Stimulated activated CD4-positive, alpha-beta T cell treated with anti-CD3 and anti-CD28 coated beads, Interleukin-1b, Interleukin-23, amount 100 ng/mL, for 4 hours (primary cell): Measurements from ENCODE around the gene FGFR4.

Experiments
- DNase-seq, 2 donors: peaks; one replicate each; pipeline ENCODE4 v3.0.0-alpha.2; 2020; ENCODE audit warnings: low read depth in 2 of 2

Gene FGFR4

DNA sequence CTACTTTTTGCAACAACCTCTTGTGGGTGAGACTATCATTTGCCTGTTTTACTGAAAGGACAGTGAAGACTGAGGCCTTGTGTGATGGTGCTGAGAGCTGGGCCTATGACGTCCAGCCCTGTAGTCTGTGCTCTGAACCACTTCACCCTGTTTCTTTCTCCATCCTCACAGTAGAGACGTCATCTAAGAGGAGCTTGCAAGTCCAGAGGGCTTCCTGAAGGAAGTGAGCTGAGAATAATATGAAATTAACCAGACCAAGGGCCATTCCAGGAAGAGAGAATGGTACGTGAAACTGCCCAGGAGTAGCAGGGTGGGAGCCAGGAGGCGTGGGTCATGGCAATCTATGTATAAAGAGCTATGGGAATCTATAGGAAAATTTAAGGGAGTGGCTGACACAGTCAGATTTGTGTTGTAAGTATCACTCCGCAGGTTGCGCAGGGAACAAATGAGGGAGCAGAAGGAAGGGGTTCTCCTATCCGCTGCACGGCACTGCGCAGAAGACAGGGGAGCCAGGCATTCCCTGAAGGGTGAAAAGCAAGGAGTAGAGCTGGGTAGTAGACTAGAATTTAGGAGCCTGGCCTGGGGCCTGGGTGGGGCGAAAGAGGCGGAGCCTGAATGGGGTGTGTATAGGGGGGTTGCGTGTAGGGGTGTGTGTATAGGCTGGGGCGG is 596 bp upstream of the FGFR4 start:
- DNase-seq: no peak

DNA sequence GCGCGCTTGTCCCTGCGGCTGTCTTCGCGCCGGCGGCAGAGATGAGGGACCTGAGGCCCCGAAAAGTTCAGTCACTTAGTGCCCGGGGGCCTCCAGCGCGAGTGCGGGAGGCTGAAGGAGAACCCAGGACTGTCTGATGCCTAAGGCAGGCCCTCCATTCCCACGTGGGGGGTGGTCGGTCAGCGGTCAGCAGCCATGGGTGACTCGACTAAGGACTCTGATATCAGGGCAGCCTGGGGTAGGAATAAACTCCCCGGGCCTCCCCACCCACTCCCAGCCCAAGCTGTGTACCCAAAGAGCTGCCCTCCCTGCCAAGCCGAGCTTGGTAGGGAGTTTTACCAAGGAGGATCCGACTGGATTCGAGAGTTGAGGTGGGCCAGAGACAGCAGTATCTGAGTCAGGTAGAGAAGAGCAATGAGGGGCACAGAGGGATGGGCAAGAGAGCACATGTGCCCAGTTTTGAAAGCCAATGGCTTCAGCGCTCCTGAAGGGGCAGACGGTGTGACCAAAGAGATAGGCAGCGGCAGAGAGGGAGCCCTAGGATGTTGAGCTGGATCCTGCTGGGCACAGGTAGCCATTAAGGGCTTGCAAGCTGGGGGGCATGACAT is 787 bp downstream of the FGFR4 start:
- DNase-seq: no peak

DNA sequence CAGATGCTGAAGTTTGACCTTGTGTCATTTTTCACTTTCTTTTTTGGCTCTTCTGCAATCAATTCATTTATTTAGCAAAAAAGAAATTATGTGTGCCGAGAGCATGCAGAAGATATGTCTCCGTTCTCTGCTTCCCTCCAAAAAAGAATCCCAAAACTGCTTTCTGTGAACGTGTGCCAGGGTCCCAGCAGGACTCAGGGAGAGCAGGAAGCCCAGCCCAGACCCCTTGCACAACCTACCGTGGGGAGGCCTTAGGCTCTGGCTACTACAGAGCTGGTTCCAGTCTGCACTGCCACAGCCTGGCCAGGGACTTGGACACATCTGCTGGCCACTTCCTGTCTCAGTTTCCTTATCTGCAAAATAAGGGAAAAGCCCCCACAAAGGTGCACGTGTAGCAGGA is 2.4 kb downstream of the FGFR4 start:
- no peak for DNase-seq

DNA sequence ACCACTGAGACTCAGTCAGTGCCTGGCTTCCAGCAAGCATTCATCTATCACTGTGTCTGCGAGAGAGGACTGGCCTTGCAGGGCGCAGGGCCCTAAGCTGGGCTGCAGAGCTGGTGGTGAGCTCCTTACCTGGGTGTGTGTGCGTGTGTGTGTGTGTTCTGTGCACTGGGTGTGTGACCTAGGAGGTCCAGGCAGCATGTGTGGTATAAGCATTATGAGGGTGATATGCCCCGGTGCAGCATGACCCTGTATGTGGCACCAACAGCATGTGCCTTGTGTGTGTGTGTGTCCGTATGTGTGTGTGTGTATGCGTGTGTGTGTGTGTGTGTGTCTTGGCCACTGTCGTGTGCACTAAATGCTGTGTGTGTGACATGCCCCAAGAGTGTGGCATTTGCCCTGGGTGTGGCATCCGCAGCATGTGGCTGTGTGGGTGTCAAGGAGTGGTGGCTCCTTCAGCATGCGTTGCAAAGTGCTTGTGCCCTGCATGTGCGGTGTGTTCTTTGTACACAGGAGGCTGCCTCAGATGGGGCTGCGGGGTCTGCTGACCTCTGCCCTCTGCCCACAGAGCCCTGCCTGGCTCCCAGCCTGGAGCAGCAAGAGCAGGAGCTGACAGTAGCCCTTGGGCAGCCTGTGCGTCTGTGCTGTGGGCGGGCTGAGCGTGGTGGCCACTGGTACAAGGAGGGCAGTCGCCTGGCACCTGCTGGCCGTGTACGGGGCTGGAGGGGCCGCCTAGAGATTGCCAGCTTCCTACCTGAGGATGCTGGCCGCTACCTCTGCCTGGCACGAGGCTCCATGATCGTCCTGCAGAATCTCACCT is 3.3 kb downstream of the FGFR4 start:
- no peak for DNase-seq

DNA sequence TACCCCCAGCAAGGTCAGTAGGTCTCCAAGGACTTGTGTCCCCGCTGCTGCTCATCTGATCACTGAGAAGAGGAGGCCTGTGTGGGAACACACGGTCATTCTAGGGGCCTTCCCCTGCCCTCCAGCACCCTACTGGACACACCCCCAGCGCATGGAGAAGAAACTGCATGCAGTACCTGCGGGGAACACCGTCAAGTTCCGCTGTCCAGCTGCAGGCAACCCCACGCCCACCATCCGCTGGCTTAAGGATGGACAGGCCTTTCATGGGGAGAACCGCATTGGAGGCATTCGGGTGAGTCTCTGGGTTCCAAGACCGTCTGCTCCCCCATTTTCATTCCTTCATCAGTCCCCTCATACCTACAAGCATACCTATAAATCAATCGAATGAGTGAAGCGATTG is 4.1 kb downstream of the FGFR4 start:
- DNase-seq: no peak

DNA sequence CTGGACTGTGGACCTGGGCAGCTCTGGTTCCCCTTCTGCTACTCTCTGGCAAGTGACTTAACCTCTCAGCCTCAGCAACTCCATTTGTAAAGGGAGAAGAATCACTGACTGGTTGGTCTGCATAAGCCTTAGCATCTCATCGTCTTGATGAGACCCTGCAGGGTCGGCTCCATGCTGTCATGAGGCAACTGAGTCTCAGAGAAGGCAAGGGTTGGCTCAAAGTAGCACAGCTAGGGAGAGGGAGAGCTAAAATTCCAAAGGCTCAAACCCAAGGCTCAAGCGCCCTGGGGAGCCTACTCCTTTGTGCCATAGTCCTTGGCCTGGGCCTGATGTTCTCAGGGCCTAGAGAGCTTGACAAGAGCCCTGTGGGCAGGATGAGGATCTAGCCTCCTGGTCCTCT is 4.5 kb downstream of the FGFR4 start:
- no peak for DNase-seq

DNA sequence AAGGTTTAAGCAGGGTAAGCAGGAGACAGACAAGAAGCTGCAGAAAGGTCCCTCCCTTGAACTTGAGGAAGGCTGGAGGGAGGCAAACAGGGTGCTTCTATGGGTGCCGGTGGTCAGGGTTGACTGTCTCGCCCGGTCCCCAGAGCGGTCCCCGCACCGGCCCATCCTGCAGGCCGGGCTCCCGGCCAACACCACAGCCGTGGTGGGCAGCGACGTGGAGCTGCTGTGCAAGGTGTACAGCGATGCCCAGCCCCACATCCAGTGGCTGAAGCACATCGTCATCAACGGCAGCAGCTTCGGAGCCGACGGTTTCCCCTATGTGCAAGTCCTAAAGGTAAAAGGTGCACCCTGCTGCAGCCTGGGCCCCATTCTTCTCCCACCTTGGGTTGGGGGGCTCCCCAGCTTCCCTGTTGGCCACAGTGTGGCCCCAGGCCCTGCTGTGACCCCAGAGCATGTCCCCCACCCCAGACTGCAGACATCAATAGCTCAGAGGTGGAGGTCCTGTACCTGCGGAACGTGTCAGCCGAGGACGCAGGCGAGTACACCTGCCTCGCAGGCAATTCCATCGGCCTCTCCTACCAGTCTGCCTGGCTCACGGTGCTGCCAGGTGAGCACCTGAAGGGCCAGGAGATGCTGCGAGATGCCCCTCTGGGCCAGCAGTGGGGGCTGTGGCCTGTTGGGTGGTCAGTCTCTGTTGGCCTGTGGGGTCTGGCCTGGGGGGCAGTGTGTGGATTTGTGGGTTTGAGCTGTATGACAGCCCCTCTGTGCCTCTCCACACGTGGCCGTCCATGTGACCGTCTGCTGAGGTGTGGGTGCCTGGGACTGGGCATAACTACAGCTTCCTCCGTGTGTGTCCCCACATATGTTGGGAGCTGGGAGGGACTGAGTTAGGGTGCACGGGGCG is 5.7 kb downstream of the FGFR4 start:
- no peak for DNase-seq

DNA sequence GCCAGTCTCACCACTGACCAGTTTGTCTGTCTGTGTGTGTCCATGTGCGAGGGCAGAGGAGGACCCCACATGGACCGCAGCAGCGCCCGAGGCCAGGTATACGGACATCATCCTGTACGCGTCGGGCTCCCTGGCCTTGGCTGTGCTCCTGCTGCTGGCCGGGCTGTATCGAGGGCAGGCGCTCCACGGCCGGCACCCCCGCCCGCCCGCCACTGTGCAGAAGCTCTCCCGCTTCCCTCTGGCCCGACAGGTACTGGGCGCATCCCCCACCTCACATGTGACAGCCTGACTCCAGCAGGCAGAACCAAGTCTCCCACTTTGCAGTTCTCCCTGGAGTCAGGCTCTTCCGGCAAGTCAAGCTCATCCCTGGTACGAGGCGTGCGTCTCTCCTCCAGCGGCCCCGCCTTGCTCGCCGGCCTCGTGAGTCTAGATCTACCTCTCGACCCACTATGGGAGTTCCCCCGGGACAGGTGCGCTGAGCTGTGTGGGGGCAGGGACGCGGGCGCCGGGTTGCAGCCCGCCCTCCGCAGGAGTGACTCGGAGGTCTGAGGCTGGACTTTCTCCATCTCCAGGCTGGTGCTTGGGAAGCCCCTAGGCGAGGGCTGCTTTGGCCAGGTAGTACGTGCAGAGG is 6.5 kb downstream of the FGFR4 start:
- DNase-seq: no peak

DNA sequence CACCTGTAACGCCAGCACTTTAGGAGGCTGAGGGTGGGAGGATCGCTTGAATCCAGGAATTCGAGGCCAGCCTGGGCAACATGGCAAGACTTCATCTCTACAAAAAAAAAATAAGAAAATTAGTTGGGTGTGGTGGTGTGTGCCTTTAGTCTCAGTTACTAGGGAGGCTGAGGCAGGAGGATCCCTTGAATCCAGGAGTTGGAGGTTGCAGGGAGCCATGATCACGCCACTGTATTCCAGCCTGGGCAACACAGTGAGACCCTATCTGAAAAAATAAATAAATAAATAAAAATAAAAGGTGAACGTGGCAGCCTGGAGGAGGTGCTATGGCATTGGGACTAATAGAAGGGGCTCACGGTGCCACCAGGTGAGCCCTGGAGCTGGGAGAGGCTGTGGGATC is 7.1 kb downstream of the FGFR4 start:
- DNase-seq: no peak

DNA sequence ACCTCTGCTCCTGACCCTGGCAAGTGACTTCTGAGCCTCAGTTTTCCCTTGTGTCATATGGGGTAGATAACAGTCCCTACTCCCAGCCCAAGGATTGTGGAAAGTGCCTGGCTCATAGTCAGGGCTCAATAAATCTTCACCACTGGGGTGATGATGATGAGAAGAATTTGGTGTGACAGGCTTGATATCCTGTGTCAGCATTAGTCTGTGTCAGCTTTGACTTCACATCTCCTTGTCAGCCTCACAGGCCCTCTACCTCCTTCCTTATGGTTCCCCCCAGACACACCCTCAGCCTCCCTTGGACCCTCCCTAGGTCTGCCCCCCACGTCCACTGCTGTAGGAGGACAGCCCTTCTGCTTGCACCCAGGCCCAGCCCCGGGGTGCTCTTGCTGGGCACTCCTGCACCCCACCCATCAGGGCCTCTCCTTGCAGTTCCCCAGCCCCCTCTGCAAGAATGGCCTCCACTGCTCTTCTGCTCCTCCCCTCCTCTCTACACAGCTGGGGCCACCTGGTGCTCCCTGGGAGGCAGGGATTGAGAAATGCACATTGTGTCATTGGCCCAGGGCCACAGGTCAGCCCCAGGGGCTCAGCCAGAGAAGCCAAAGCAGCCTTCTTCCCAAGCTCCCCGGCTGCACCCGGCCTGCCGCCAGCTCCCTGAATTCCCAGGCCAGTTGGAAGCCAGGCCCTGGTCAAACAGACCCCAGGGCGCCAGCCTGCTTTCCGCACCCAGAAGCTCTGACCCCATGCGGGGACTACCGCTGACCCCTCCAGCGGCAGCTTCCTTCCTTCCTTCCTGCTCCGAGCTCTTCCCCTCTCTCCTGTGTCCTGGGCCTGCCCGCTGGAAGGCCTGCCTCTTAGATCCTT is 7.7 kb downstream of the FGFR4 start:
- DNase-seq: no peak

DNA sequence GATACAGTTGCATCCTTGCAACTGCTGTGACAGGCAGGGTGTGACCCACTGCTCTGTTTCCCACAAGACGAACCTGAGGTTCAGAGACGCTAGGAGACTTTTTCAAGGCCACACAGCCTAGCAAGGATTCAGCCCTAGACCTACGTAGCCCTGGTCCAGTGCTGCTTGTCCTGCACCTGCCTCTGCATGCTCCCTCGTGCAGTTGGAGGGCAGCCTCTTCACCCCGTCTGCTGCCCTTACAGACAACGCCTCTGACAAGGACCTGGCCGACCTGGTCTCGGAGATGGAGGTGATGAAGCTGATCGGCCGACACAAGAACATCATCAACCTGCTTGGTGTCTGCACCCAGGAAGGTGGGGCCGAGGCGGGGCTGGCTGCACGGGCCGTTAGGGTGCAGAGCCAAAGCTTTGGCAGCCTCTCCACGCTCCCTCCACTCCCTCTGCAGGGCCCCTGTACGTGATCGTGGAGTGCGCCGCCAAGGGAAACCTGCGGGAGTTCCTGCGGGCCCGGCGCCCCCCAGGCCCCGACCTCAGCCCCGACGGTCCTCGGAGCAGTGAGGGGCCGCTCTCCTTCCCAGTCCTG is 8.5 kb downstream of the FGFR4 start:
- no peak for DNase-seq

DNA sequence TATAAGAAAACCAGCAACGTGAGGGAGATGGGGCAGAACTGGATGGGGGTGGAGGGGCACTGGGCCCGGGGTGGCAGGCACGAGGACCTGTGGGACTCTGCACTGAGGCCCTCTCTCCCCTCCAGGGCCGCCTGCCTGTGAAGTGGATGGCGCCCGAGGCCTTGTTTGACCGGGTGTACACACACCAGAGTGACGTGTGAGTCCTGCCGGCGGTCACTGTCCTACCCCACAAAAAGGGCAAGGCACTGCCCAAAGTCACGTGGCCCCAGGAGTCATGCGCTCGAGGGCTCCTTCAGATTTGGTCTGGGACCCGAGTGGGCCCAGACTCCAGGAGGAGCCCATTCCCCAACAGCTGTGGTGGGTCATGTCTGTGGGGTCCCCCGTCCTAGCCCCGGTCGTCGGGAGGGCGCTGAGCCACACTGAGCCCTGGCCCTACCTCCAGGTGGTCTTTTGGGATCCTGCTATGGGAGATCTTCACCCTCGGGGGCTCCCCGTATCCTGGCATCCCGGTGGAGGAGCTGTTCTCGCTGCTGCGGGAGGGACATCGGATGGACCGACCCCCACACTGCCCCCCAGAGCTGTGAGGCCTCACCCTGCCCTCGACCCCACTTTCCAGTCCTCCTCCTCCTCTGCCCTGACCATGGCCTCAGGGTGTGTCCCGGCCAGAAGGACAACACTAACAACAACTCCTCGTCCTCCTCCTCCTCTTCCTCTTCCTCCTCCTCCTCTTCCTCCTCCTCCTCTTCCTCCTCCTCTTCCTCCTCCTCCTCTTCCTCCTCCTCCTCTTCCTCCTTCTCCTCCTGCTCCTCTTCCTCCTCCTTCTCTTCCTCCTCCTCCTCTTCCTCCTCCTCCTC is 9.7 kb downstream of the FGFR4 start:
- no peak for DNase-seq

DNA sequence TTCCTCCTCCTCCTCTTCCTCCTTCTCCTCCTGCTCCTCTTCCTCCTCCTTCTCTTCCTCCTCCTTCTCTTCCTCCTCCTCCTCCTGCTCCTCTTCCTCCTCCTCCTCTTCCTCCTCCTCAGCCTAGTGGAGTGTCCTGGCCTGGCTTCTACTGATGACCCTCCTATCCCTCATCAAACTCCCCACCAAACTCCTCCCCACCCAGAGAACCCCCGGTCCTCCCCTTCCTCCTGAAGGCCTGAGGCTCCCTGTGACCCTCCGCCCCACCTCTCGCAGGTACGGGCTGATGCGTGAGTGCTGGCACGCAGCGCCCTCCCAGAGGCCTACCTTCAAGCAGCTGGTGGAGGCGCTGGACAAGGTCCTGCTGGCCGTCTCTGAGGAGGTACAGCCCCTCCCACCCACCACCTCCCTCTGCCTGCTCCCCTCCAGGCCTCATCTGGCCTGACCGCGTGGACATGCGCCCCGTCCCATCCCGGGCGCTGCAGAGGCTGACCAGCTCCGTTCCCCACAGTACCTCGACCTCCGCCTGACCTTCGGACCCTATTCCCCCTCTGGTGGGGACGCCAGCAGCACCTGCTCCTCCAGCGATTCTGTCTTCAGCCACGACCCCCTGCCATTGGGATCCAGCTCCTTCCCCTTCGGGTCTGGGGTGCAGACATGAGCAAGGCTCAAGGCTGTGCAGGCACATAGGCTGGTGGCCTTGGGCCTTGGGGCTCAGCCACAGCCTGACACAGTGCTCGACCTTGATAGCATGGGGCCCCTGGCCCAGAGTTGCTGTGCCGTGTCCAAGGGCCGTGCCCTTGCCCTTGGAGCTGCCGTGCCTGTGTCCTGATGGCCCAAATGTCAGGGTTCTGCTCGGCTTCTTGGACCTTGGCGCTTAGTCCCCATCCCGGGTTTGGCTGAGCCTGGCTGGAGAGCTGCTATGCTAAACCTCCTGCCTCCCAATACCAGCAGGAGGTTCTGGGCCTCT is 10.6 kb downstream of the FGFR4 start:
- no peak for DNase-seq

DNA sequence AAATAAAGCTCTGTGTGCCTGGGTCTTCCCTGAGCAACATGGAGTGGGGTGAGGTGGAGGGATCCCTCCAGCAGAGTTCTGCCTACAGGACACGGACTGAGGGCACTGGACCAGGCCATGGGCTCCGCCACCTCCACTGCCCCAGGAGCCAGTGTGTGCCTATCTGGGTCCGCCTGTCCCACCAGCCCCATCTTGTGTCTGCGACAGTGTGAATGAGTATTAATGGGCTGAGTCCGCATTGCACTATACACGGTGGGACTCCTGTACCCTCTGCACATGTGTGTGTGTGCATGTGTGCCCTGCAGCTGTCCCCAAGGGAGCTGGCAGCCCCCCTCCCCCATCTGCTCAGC is 11.4 kb downstream of the FGFR4 start:
- no peak for DNase-seq

DNA sequence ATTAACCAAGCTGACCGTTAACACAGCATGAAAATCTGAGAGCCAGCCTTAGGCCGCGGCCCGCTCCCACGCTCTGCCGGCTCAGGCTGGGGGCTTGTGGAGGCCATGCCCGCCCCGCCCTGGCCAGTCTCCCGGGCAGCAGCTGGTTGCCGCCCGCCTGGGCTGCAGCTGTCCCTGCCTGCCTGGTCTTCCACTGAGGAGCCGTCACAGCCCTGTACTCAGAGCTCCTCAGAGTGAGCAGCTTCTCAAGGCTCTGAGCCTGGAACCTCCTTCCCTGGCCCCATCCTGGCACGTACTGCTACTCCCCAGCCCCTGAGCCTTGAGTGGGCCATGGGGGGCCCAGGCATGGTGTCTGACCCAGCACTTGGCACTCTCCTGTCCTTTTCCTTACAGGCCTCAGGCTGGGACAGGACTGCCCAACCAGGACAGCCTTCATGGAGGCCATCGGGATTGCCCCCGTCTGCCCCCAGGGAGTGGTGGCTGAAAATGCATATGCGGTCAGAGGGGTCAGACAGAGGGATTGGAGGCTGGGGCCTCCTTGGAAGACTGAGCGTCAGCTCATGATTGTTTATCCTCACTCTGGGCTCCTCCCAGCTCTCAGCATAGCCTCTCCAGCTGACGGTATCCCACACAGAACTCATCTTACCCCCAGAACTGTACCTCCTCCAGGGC is 11.9 kb downstream of the FGFR4 start:
- DNase-seq: no peak

DNA sequence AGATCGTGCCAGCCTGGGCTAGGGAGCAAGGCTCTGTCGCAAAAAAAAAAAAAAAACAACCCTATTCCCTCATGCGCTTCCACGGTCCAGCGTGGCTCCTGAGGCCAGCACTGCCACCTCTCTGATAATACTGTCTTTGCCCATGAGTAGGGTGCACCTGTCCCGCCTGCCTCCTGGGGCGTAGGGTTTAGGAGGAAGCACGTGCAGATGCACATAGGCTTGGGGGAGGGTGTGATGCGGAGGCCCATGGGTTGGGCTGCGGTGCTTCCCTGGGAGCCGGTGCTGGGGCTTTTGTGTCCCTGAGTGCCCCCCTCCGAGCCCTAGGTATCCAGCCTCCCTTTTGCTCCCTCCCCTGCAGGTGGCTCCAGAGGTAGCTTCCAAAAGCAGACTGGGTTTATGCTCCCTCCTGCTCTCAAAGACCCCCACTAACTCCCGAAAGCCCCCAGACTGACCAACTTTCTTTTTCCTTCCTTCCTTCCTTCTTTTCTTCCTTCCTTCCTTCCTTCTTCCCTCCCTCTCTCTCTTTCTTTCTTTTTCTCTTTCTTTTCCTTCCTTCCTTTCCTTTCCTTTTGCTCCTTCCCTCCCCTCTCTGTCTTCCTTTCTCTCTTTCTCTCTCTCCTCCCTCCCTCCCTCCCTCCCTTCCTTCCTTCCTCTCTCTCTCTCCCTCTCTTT is 12.8 kb downstream of the FGFR4 start:
- DNase-seq: no peak

DNA sequence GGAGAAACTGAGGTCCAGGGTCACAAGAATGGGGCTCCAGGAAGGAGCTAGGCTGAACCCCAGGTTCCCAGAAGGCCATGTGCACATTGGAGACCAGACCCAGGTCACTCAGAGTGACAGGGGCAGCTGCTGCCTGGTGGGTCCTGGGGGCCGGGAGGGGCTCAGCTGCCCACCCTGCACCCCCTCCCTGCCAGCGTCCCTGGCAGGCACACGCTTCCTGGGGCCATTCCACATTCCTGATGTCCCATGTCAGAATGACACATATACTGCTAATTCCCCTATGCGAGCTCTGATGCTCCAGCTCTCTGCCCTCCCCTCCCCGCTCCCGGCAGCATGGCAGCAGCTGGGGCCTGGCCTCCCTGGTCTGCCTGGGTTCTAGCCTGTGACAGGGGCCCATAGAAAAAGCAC is 14.0 kb downstream of the FGFR4 start:
- no peak for DNase-seq
